Measurements from ENCODE around the gene WWOX.

Gene WWOX

GRCh38 chr16:79018650-79019429 is 919.4 kb downstream of the WWOX start:
- no peak for DNase-seq (ENCODE audit: low read depth)
- H3K4me3 ChIP-seq (ENCODE audit: low read depth, low read length): no peak overlapping the region
- TF ChIP-seq CTCF (IDR thresholded peaks at IDR 0.05; ENCODE audit: control insufficient read depth, extremely low read depth, insufficient read depth): no peak

DNA sequence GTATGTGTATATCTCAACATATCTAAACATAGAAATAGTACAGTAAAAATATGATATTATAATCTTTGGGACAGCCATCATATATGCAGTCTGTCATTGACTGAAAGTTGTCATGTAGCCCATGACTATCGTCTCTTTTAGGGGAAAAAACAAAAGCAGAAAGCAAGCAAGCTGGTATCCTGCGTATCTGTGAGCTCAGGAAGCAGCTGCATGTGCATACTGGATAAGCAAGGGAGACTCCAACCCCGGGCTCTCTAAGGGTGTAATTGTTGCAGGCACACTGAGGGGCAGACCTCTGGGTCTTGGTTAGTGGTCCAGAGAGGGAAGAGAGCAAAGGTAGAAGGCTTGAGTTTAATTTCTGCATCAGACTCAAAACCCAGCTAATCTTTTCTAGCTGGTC is 920.0 kb downstream of the WWOX start:
- H3K4me3 ChIP-seq (ENCODE audit: low read depth, low read length): no peak overlapping the region
- no peak for DNase-seq (ENCODE audit: low read depth)
- no peak for TF ChIP-seq CTCF (IDR thresholded peaks at IDR 0.05; ENCODE audit: control insufficient read depth, extremely low read depth, insufficient read depth)

- no peak for TF ChIP-seq CTCF (IDR thresholded peaks at IDR 0.05; ENCODE audit: control insufficient read depth, extremely low read depth, insufficient read depth)
- no peak overlapping the region for H3K4me3 ChIP-seq (ENCODE audit: low read depth, low read length)
- DNase-seq (ENCODE audit: low read depth): no peak
These were observed 922.7 kb downstream of the WWOX start for GRCh38 chr16:79021991-79022630.

DNA sequence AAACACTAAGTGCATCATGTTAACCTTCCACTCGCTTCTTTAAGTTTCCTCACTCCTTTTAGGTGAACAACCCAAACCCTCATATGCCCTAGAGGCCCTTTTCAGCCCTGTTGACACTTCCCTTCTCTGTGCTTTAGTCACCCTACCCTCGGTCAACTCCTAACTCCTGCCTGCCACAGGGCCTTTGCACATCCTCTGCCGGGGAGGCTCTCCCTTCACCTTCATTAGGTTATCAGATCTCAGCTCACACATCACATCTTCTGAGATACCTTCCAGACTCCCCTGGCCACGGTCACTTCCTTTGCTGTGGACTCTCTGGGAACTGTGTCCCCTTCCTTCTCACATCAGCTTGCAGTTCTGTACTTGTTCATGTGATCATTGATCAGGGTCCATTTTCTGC is 926.7 kb downstream of the WWOX start:
- DNase-seq (ENCODE audit: low read depth): no peak
- no peak for TF ChIP-seq CTCF (IDR thresholded peaks at IDR 0.05; ENCODE audit: control insufficient read depth, extremely low read depth, insufficient read depth)

GRCh38 chr16:79036541-79036940 is 937.1 kb downstream of the WWOX start:
- DNase-seq (ENCODE audit: low read depth): no peak
- H3K4me3 ChIP-seq (ENCODE audit: low read depth, low read length): no peak overlapping the region
- no peak for TF ChIP-seq CTCF (IDR thresholded peaks at IDR 0.05; ENCODE audit: control insufficient read depth, extremely low read depth, insufficient read depth)

More for the DNA sequence above, 926.7 kb downstream of the WWOX start:
- H3K4me3 ChIP-seq (ENCODE audit: low read depth, low read length): no peak overlapping the region

DNA sequence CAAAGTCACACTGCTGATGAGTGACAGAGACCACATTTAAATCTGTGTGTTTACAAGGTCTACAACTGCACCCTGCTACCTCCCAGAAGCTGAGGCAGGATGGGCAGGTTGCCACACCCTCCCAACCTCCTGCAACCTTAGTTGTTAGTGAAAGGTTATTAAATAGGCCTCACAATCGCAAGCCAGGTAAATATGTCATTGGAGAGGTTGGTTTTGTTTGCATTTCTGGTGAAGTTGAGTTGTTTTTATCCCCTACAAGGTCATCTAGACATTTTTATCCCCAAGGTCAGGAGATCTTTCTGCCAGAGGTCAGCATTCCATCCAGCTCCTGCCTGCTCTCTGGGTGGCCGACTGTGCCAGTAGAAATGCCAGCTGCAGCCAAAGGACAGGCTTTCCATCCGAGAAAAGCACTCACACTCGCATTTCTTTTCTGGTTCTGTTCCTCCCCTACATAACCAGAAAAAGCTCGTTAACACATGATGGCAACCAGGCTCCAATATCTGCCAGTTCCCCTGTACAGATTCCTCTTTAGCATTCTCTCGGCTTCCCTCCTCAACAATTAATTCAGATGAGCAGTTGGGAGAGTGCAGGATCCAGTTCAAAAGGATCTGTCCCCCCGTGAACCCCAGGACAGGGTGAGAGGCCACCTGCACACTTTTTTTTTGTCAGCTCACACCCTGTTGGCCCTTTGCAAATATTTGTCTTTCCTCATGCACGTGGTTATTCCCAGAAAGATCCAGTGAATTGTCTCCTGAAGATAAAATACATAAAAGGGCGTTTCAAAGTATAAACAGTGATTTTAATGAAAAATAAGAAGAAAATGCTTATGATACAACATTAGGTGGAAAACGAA is 938.3 kb downstream of the WWOX start:
- no peak for TF ChIP-seq CTCF (IDR thresholded peaks at IDR 0.05; ENCODE audit: control insufficient read depth, extremely low read depth, insufficient read depth)
- H3K4me3 ChIP-seq (ENCODE audit: low read depth, low read length): no peak overlapping the region
- no peak for DNase-seq (ENCODE audit: low read depth)

Measured in LNCaP clone FGC (cell line).